GOT3 (cell line): ENCODE measurements around the gene RABGAP1.

Source experiments
- DNase-seq: peaks from one replicate; lab custom pipeline; 2025; ENCODE audit warnings: mixed read lengths; lab: John Stamatoyannopoulos, UW

RABGAP1 gene

GRCh38 chr9:123083680-123084079 lies 142.9 kb downstream of the RABGAP1 start:
- no peak for DNase-seq

- no peak for DNase-seq
Observed at GRCh38 chr9:123084256-123084655, 143.4 kb downstream of the RABGAP1 start.

- DNase-seq = no peak
Observed at GRCh38 chr9:123085916-123086315, 145.1 kb downstream of the RABGAP1 start.

GRCh38 chr9:123087359-123087888 lies 146.6 kb downstream of the RABGAP1 start:
- DNase-seq = no peak

- DNase-seq = no peak
Observed at GRCh38 chr9:123089040-123089439, 148.2 kb downstream of the RABGAP1 start.

- no peak for DNase-seq
Observed at GRCh38 chr9:123089790-123090189, 149.0 kb downstream of the RABGAP1 start.

GRCh38 chr9:123090198-123090896 lies 149.5 kb downstream of the RABGAP1 start:
- no peak for DNase-seq

- no peak for DNase-seq
Observed at GRCh38 chr9:123090956-123091355, 150.1 kb downstream of the RABGAP1 start.

- DNase-seq = no peak
Observed at GRCh38 chr9:123091459-123091858, 150.6 kb downstream of the RABGAP1 start.

GRCh38 chr9:123093141-123093540 lies 152.3 kb downstream of the RABGAP1 start:
- no peak for DNase-seq

- DNase-seq = no peak
Observed at GRCh38 chr9:123096987-123097386, 156.2 kb downstream of the RABGAP1 start.

GRCh38 chr9:123097430-123098095 lies 156.7 kb downstream of the RABGAP1 start:
- no peak for DNase-seq

GRCh38 chr9:123098096-123098459 lies 157.3 kb downstream of the RABGAP1 start:
- DNase-seq = no peak

GRCh38 chr9:123099042-123099441 lies 158.2 kb downstream of the RABGAP1 start:
- no peak for DNase-seq

GRCh38 chr9:123099548-123099947 lies 158.7 kb downstream of the RABGAP1 start:
- no peak for DNase-seq

- no peak for DNase-seq
Observed at GRCh38 chr9:123102375-123103113, 161.7 kb downstream of the RABGAP1 start.

GRCh38 chr9:123104807-123105206 lies 164.0 kb downstream of the RABGAP1 start:
- DNase-seq = no peak

- DNase-seq = no peak
Observed at GRCh38 chr9:123105490-123105889, 164.7 kb downstream of the RABGAP1 start.

GRCh38 chr9:123107639-123108285 lies 166.9 kb downstream of the RABGAP1 start:
- no peak for DNase-seq

GRCh38 chr9:123108976-123109375 lies 168.2 kb downstream of the RABGAP1 start:
- no peak for DNase-seq

GRCh38 chr9:123109540-123110279 lies 168.9 kb downstream of the RABGAP1 start:
- DNase-seq = no peak
